GM21723 (cell line): ENCODE results near the gene CLASP2.
"Not testable (repeated sequence)": the region's sequence is repeated elsewhere in the genome, so short reads cannot be mapped to it uniquely, and the experiment has no call there.

Experiments
- ATAC-seq: cut with Tn5 transposase; IDR thresholded peaks from one replicate; pipeline ENCODE4 v1.9.1; 2021; ENCODE audit warnings: mild to moderate bottlenecking, moderate library complexity; ENCODE audit not compliant: unreplicated experiment

Gene CLASP2

DNA sequence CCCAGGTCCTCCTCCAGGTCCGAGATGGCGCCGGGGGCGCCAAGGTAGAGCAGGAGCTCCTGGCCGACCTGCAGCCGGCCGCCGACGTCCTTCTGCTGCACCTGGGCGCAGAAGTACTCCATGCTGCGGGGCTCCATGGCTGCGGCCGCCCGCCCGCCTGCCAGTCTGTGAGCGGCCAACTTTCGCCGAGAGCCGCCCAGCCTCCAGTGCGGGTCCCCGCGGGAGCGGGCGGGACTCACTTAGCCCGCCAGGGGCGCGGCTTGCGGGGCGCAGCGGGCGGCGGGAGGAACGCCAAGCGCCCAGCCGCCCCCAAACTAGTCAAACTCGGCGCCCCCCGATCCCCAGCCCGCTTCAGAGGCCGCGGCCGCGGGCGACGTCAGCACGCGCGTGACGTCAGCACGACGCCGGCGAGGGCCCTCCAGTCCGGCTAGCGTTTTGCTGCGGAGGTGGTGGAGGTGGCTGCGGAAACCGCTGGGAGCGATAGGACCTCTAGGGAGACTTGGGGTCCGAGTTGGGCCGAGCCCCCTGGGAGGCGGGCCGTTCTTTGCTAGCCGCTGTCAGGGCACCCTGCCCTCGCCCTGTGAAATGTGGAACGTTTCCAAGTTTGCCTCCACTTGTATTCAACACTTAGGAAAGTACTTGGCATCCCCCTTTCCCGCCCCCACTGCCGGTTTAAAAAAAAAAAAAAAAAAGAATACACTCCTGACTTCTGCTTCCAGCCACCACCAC, at the start of gene CLASP2:
Gene CLASP2 (minus strand): TSS at position 389 of the 729 bp plus-strand sequence. CDS start 252 bp downstream, at position 137.
- ATAC-seq: peak; percentile 96

DNA sequence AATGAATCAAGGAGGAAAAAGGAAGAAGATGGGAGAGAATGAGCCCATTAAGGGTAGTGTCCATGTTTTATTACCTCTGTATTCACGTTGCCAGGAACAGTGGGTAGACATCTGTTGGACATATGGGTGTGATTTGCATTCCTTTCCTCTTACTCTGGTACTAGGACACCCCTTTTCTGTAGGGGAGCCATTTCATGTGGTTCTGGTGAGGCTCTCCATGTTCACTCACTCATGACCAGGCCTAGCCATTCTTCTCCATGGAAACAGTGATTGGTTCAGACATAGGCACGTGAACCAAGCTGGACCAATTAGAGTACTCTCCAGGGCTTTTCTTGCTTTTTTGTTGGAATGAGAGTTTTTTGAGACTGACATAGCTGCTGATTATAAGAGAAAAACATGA, 40.8 kb upstream of the CLASP2 start:
- ATAC-seq: no peak

DNA sequence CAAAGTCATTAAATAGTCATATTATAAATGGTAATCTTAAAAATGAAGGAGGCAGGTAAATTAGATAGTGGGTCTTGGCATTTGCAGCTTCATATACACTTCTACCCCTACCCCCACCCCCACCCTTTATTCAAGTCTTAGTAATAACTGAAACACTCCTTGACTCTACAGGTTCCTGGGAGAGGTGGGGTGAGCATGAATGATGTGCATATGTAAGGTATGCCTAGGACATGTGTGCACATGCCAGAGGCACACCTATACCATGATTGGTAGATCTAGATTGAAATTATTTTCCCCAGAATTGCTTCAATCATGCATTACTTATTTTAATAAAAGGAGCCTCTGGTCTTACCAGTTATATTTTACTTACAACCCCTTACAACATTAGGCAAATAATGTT, 40.2 kb upstream of the CLASP2 start:
- ATAC-seq: no peak

DNA sequence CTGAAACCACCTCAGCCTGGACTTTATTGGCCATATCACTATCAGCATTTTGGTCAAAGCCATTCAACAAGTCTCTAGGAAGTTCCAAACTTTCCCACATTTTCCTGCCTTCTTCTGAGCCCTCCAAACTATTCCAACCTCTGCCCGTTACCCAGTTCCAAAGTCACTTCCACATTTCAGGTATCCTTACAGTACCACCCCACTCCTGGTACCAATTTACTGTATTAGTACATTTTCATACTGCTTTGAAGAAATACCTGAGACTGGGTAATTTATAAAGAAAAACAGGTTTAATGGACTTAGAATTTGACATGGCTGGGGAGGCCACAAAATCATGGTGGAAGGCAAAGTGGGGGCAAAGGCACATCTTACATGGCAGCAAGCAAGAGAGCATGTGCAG, 36.3 kb upstream of the CLASP2 start:
- ATAC-seq: not testable (repeated sequence)

DNA sequence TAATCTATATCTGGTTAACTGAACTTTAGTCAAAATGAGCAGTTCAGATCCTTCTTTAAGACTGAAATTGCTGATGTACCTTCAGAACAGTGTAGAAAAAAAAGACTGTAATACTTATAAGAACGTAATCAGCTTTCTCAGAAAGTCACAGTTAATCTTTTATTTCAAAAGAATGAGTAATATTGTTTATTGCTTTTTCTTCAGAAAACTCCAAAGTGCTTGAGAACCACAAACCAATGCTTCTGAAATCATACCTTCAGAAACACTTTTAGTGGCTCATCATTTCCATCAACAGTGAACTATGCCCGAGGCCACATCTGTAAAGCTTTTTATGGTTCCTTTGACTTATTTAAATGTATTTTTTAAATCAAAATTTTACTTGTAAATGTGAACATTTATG, 33.3 kb upstream of the CLASP2 start:
- no peak for ATAC-seq

DNA sequence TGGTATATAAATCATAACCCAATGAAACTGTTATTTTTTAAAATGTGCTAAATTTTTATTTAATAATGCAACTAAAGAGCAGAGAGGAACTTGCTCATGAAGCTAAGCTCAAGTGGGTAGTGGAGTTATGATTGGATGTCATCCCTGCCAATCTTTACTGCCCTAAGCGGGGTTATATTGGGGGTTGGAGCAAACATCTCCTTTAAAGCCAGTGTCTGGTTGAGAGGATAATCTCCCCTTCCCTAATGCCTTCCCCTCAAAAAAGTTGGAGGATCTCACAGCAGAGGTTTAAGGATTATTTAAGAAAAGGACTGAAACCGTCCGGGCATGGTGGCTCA, 32.1 kb upstream of the CLASP2 start:
- no peak for ATAC-seq

DNA sequence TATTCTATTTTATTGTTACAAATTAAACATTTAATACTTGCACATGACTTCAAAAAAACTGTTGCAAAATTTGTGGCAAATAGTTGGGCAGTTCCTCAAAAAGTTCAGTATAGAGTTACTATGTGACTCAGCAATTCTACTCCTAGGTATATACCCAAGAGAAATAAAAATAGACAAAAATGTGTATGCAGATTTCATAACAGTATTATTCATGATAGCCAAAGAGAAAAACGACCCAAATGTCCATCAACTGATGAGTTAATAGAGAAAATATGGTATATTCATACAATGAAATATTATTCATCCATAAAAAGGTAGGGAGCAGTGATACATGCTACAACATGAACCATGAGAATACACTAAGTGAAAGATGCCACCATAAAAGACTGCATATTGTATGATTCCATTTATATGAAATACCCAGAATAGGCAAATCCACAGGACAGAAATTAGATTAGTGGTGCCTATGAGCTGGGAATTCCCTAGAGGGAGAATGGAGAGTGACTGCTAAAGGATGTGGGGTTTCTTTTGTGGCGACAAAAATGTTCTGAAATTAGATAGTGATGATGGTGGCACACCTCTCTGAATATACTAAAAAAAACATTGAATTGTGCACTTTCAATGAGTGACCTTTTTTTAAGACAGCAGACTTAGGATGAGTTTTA, 31.6 kb upstream of the CLASP2 start:
- ATAC-seq: no peak

DNA sequence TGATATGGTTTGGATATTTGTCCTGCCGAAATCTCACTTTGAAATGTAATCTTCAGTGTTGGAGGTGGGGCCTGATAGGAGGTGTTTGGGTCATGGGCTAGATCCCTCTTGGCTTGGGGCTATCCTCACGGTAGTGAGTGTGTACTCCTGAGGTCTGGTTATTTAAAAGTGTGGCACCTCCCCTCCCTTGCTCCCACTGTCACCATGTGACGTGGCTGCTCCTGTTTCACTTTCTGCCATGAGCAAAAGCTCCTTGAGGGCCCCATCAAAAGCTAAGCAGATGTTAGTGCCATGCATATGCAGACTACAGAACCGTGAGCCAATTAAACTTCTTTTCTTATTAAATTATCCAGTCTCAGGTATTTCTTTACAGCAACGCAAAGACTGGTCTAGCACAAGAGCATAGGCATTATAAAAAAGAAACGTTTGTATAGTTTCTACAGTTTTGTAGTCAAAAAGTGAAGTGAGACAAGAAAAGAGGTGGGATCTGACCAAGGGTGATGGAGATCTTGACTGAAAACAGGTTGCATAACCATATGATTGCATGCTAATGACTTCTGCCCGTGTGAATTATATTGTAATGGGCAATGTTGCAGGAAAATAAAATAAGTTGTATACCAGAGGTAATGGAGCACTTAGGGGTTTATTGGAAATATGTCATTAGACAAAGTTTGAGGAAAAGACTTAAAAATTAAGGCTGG, 28.5 kb upstream of the CLASP2 start:
- ATAC-seq: peak; percentile 78

DNA sequence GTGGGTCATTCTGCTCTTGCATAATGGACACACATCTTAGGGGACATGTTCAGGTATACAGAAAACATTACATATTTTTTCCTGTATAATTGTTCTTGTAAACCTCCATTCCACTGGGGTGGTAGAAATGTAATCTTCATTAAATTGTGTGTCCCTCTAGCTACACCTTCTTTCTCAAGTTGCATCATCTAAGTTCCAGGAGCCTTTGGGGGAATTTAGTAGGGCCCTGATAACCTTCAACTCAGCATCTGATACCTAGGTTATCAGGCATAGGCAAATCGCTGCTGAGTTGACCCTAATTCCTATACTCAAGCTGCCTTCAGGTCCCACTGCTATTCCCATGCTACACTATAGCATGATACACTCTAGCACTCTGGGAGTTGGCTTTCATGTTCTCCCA, 19.1 kb upstream of the CLASP2 start:
- ATAC-seq: no peak

DNA sequence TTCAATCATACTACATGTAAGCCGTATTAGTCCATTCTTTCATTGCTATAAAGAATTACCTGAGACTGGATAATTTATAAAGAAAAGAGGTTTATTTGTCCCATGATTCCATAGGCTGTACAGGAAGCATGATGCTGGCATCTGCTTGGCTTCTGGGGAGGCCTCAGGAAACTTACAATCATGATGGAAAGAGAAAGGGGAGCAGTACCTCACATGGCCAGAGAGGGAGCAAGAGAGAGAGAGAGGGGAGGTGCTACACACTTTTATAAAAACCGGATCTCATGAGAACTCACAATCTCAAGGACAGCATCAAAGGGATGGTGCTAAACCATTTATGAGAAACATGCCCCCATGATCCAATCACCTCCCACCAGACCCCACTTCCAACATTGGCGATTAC, 14.3 kb upstream of the CLASP2 start:
- ATAC-seq: no peak

DNA sequence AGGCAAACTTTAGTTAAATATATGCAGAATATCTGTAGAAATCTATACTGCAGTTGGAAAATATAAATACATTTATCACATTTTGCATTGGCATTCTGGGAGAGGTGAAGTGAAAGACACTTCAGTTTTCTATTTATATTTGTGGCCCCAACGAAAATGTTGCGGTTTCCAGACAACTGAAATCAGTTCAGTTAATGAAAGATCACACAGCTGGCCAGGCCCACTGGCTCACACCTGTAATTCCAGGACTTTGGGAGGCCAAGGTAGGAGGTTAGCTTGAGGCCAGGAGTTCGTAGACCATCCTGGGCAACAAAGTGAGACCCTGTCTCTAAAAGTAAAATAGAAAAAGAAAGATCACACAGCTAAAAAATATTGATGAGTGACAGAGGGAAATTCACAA, 11.9 kb upstream of the CLASP2 start:
- ATAC-seq: peak; percentile 93

DNA sequence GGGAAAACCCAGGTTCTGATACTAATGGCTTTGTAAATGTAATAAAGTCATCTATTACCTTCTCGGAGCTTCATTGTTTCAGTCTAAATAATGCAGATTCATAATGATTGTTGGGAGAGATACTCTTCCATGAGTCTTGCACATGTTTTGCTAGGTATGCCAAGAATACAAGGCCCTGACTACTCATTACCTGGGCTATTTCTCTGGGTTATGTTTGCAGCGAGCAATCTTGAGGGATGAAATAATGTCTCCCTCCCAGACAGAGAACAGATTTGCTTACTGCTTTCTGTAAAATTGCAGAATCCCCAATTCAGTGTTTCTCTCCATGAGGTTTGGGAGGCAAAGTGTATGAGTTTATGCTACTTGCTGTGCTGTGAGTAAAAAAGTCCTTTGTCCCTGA, 6.2 kb upstream of the CLASP2 start:
- ATAC-seq: no peak

DNA sequence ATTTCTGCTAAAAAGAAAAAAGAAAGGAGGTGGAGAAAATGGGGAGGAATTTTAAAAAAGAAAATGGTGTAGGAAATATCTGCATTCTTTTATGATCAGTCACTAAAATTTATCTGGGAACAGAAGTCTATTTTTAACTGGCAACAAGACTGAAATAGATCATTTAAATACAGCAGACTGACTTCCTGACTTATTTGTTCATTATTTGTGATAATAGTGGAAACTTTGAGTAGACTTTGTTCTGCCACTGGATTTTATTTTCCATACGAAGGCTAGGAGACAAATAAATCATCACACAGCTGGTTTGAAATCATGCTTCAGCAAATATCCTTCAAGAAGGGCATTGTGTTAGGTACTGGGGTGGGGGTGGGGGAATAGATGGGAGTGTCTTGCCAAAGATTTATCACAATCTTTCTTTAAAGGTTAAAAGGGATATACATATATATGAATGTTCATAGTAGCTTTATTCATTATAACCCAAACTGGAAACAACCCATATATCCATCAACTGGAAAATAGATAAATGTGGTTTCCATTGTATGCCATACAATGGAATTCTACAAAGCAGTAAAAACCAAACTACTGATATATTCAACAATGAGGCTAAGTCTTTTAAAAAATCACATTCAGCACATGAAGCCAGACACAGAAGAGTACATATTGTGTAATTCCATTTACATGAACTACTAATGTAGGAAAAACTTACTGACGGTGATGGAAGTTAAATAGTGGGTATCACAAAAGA, 4.7 kb upstream of the CLASP2 start:
- ATAC-seq: no peak

DNA sequence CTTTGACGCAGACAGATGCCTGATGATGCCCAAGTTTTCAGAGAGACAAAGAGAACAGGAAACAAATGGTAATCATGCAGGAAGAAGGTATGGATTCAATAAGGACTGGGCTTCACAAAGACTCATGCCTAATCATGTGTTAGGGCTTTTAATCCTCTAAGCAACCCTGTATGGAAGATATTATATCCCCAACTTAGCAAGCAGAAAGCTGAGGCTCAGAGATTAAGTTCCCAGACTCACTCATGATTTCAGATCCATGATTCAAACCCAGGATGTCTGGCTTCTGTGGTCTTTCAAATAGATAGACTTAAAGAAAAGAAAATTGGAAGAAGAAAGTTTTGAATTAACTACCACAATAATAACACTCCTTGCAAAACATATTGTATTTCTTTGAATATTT, 4.1 kb upstream of the CLASP2 start:
- no peak for ATAC-seq

DNA sequence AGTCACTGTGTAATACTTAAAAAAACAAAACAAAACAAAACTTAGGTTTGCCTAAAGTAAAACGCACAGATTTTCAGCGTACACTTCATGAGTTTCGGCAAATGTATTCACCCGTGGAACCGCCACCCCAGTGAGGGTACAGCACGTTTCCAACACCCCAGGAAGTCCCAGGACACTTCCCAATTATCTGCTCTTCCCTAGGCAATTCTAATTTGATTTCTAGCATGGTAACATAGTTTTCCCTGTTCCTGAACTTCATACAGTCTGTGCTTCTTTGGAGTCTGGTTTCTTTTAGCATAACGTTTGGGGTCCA, 497 bp upstream of the CLASP2 start:
- ATAC-seq: peak; percentile 2

DNA sequence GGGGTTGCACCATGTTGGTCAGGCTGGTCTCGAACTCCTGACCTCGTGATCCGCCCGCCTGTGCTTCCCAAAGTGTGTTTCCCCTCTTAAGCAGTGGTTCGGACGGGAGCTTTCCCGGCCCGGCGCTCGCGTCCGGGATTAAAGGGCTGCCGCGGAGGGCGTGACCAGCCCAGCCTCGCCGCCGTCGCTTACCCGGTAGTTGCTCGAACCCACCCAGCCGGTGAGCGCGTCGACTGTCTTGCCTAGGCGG, 513 bp downstream of the CLASP2 start:
- ATAC-seq: peak; percentile 72

DNA sequence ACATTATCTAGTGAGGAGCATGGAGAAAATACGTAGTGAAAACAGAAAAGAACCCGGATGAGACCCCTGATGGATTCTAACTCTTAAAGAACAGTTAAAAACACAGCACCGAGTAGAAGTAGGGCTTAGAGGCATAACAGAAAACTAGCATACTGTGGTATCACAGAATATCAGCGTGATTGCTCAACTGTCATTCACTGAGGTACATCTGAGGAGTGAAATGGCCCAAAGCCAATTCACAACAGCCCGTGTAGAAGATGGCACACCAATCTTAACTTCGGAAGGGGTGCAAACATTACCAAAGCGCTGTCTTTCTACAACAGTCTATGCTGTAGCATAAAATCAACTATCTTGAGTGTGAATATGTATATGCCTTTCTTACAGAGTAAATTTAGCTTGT, 1.8 kb downstream of the CLASP2 start:
- no peak for ATAC-seq

DNA sequence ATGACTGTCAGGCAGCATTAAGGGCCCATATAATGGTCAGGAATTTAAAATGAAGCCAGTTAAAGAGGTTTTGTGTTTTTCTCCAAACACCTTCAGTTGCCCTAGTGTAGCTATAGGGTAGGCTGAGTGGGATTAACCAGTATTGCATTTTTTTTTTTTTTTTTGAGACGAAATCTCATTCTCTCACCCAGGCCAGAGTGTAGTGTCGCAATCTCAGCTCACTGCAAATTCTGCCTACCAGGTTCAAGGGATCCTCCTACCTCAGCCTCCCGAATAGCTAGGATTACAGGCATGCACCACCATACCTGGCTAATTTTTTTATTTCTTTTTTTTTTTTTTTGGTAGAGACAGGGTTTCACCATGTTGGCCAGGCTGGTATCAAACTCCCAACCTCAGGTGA, 7.0 kb downstream of the CLASP2 start:
- ATAC-seq: no peak

DNA sequence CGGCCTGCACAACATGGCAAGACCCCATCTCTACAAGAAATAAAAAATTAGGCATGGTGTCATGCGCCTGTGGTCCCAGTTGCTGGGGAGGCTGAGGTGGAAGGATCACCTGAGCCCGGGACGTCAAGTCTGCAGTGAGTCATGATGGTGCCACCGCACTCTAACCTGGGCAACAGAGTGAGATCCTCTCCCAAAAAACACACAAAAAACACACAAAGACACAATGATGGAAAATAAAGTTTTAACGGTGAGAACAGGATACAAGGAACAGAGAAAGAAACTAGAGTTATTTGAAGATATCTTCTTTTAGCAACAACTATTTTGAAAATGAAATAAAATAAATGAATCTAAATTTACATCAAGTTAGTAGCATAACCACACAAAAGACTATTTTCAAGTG, 12.0 kb downstream of the CLASP2 start:
- ATAC-seq: no peak

DNA sequence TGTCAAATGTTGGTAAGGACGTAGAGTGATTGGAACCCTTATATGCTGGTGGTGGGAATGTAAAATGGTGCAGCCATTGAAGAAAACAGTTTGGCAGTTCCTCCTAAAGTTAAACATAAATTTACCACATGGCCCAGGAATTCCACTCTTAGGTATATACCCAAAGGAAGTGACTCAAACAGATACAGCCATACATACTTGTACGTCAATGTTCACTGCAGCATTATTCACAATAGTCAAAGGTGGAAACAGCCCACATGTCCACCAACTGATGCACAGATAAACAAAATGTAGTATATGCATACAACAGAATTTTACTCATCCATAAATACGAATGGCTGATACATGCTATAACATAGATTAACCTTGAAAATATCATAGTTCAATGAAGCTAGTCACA, 13.2 kb downstream of the CLASP2 start:
- ATAC-seq: no peak

DNA sequence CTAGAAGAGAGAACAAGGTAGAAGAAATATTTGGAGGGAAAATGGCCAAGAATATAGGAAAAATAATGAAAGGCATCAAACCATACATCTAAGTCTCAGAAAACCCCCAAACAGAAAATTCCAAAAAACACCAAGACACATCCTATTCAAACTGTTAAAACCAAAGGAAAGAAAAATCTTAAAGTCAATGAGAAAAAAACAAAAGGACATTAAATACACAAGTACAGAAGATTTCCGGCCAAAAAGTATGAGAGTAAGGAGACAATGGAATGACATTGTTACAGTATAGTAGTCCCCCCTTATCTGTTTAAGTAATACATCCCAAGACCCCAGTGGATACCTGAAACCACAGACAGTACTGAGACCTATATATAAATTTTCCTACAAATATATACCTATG, 18.8 kb downstream of the CLASP2 start:
- ATAC-seq: no peak

DNA sequence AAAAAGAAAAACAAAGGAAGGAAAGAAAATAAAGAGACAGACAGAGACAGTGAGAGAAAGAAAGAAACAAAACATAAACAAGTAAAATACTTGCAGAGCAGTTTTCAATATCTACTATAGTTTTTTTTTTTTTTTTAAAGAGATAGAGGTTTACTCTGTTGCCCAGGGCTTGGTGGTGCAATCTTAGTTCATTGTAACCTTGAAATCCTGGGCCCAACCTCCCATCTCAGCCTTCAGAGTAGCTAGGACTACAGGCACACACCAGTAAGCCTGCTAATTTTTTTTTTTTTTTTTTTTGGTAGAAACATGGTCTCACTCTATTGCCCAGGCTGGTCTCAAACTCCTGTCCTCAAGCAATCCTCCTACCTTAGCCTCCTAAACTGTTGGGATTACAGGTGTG, 23.1 kb downstream of the CLASP2 start:
- no peak for ATAC-seq
